ENCODE measurements around the gene MAS1L. TPM values are rescaled to one million over a fixed set of nuclear protein-coding genes. Genes with fewer than 3 reads are reported as not detected.
A peak's percentile ranks its signal among the peaks of the same experiment; 100 is the strongest.

Gene MAS1L
- total and polyA plus RNA-seq, 4 donors: not detected

GRCh38 chr6:29510746-29511300, 23.1 kb upstream of the MAS1L start:
- no peak overlapping the region for H3K4me3 ChIP-seq (ENCODE audit: low read depth in 1 of 3, low read length in 3 of 3)
- DNase-seq (ENCODE audit: low spot score): peak; percentile 13
- peaks cover 0 to 3% (median 1%) of the 10 kb centered on the region in 4 donors for H3K9me3 ChIP-seq (ENCODE audit: control insufficient read depth in 4 of 4, low read length in 3 of 4)
- no peak for TF ChIP-seq RAD21 (IDR thresholded peaks at IDR 0.05)
- no peak for TF ChIP-seq CTCF (IDR thresholded peaks at IDR 0.05; ENCODE audit: low read depth, low read length, missing input control)
- no peak for TF ChIP-seq EGR1 (IDR thresholded peaks at IDR 0.05; ENCODE audit: low read depth in 2 of 2)
- TF ChIP-seq TAF1 (conservative IDR thresholded peaks at IDR 0.05): no peak
- no peak for TF ChIP-seq FOXA2 (IDR thresholded peaks at IDR 0.05)
- H3K27ac ChIP-seq (ENCODE audit: low read depth in 1 of 2, low read length in 2 of 2): no peak overlapping the region
- H3K27me3 ChIP-seq (ENCODE audit: control insufficient read depth in 4 of 4, insufficient read depth in 4 of 4, low read length in 3 of 4): no peaks in the 10 kb centered on the region
- WGBS: 95% methylated on average over 2 of the region's 2 CpGs
- H3K36me3 ChIP-seq (ENCODE audit: control insufficient read depth in 4 of 4, insufficient read depth in 3 of 4, low read depth in 1 of 4, low read length in 3 of 4): no peaks in the 10 kb centered on the region
- no peaks in the 10 kb centered on the region for H3K4me1 ChIP-seq (ENCODE audit: control insufficient read depth in 4 of 4, insufficient read depth in 4 of 4, low read length in 3 of 4)
- H3K9ac ChIP-seq (ENCODE audit: low read depth in 1 of 2, low read length in 2 of 2): no peak overlapping the region

GRCh38 chr6:29510202-29510601, 22.4 kb upstream of the MAS1L start:
- H3K36me3 ChIP-seq (ENCODE audit: control insufficient read depth in 4 of 4, insufficient read depth in 3 of 4, low read depth in 1 of 4, low read length in 3 of 4): no peaks in the 10 kb centered on the region
- peak; percentile 16 for DNase-seq (ENCODE audit: low spot score)
- no peak overlapping the region for H3K4me3 ChIP-seq (ENCODE audit: low read depth in 1 of 3, low read length in 3 of 3)
- WGBS: 71% methylated on average over 4 of the region's 4 CpGs
- no peaks in the 10 kb centered on the region for H3K4me1 ChIP-seq (ENCODE audit: control insufficient read depth in 4 of 4, insufficient read depth in 4 of 4, low read length in 3 of 4)
- H3K27me3 ChIP-seq (ENCODE audit: control insufficient read depth in 4 of 4, insufficient read depth in 4 of 4, low read length in 3 of 4): no peaks in the 10 kb centered on the region
- peaks cover 0 to 3% (median 1%) of the 10 kb centered on the region in 4 donors for H3K9me3 ChIP-seq (ENCODE audit: control insufficient read depth in 4 of 4, low read length in 3 of 4)
- no peak overlapping the region for H3K9ac ChIP-seq (ENCODE audit: low read depth in 1 of 2, low read length in 2 of 2)
- TF ChIP-seq NR2F2 (IDR thresholded peaks at IDR 0.05) (no peak), HNF4G (IDR thresholded peaks at IDR 0.05) (no peak), TAF1 (conservative IDR thresholded peaks at IDR 0.05) (no peak), FOXA2 (IDR thresholded peaks at IDR 0.05) (no peak), EGR1 (IDR thresholded peaks at IDR 0.05; ENCODE audit: low read depth in 2 of 2) (no peak), RXRA (IDR thresholded peaks at IDR 0.05) (no peak), REST (IDR thresholded peaks at IDR 0.05) (no peak), JUND (IDR thresholded peaks at IDR 0.05) (no peak), MAX (IDR thresholded peaks at IDR 0.05) (no peak), YY1 (IDR thresholded peaks at IDR 0.05) (no peak), GABPA (IDR thresholded peaks at IDR 0.05 in 1 of 2, conservative IDR thresholded peaks at IDR 0.05 in 1 of 2) (no peak), ZBTB33 (IDR thresholded peaks at IDR 0.05) (no peak), FOXA1 (IDR thresholded peaks at IDR 0.05) (no peak), SP1 (IDR thresholded peaks at IDR 0.05) (no peak), RAD21 (IDR thresholded peaks at IDR 0.05) (no peak)
- no peak overlapping the region for H3K27ac ChIP-seq (ENCODE audit: low read depth in 1 of 2, low read length in 2 of 2)

Measured in liver (tissue), 9 donors.